ENCODE measurements around the gene PXYLP1.
"Not testable (repeated sequence)": the region's sequence is repeated elsewhere in the genome, so short reads cannot be mapped to it uniquely, and the experiment has no call there.

Gene PXYLP1

GRCh38 chr3:141302364-141303141, 70.9 kb downstream of the PXYLP1 start:
- DNase-seq: no peak

- DNase-seq: peak; percentile 54
Measured at GRCh38 chr3:141303481-141304223, 72.0 kb downstream of the PXYLP1 start.

GRCh38 chr3:141305436-141305835, 73.8 kb downstream of the PXYLP1 start:
- DNase-seq: no peak

GRCh38 chr3:141306276-141306675, 74.7 kb downstream of the PXYLP1 start:
- no peak for DNase-seq

- DNase-seq: no peak
Measured at GRCh38 chr3:141306922-141307321, 75.3 kb downstream of the PXYLP1 start.

GRCh38 chr3:141307351-141308059, 75.9 kb downstream of the PXYLP1 start:
- no peak for DNase-seq

GRCh38 chr3:141308588-141309218, 77.1 kb downstream of the PXYLP1 start:
- DNase-seq: no peak

GRCh38 chr3:141311170-141311495, 79.5 kb downstream of the PXYLP1 start:
- DNase-seq: no peak

- DNase-seq: peak; percentile 99
Measured at GRCh38 chr3:141311496-141312353, 80.1 kb downstream of the PXYLP1 start.

- no peak for DNase-seq
Measured at GRCh38 chr3:141312354-141313092, 80.9 kb downstream of the PXYLP1 start.

- no peak for DNase-seq
Measured at GRCh38 chr3:141313093-141313683, 81.6 kb downstream of the PXYLP1 start.

GRCh38 chr3:141314415-141314814, 82.8 kb downstream of the PXYLP1 start:
- DNase-seq: not testable (repeated sequence)

- DNase-seq: no peak
Measured at GRCh38 chr3:141316851-141317250, 85.2 kb downstream of the PXYLP1 start.

- DNase-seq: no peak
Measured at GRCh38 chr3:141320399-141321108, 88.9 kb downstream of the PXYLP1 start.

- no peak for DNase-seq
Measured at GRCh38 chr3:141321109-141321497, 89.5 kb downstream of the PXYLP1 start.

- no peak for DNase-seq
Measured at GRCh38 chr3:141323936-141324704, 92.5 kb downstream of the PXYLP1 start.

GRCh38 chr3:141326123-141326522, 94.5 kb downstream of the PXYLP1 start:
- DNase-seq: no peak

- no peak for DNase-seq
Measured at GRCh38 chr3:141326626-141327025, 95.0 kb downstream of the PXYLP1 start.

GRCh38 chr3:141328286-141329166, 96.9 kb downstream of the PXYLP1 start:
- no peak for DNase-seq

Data from stimulated activated CD4-positive, alpha-beta T cell treated with anti-CD3 and anti-CD28 coated beads, Interleukin-1b, Interleukin-23, amount 100 ng/mL, for 48 hours (primary cell).